K562 (cell line): ENCODE results near the gene WDR46. TPM values are rescaled to one million over a fixed set of nuclear protein-coding genes. Genes with fewer than 3 reads are reported as not detected.

ENCODE experiments used
- CXXC5 ChIP-seq: fragments of 250-450 bp; sonication (Bioruptor Pico); IDR thresholded peaks from 2 replicates; pipeline ENCODE4 v1.8.0; 2022; ENCODE audit warnings: inconsistent platforms, mild to moderate bottlenecking, moderate library complexity
- DNMT1 ChIP-seq: fragments of 450-650 bp; IDR thresholded peaks from 2 replicates; pipeline ENCODE4 v1.6.1; 2016; ENCODE audit warnings: antibody characterized with exemption, mild to moderate bottlenecking
- ETV1 ChIP-seq: fragments of 450-650 bp; conservative IDR thresholded peaks from 2 replicates; pipeline ENCODE4 v1.6.1; 2016; ENCODE audit warnings: missing genetic modification characterization, control low read depth, low read depth, missing compliant biosample characterization
- HBP1 ChIP-seq: fragments of 450-650 bp; formaldehyde crosslinking; IDR thresholded peaks from 2 replicates; pipeline ENCODE4 v1.4.0; 2022; ENCODE audit warnings: missing genetic modification characterization
- HNRNPL ChIP-seq: fragments of 200-400 bp; formaldehyde crosslinking; IDR thresholded peaks from 2 replicates; pipeline ENCODE4 v1.6.1; 2017; ENCODE audit warnings: low read depth, mild to moderate bottlenecking, low read length
- HOMEZ ChIP-seq: fragments of 250-450 bp; sonication (Bioruptor Pico); IDR thresholded peaks from 2 replicates; pipeline ENCODE4 v1.4.0; 2020; ENCODE audit warnings: mild to moderate bottlenecking, moderate library complexity
- MBD2 ChIP-seq: sonication (generic); IDR thresholded peaks from 2 replicates; pipeline ENCODE4 v1.6.1; 2016; ENCODE audit warnings: low read depth, borderline replicate concordance
- POLR2A ChIP-seq: fragments of 450-650 bp; conservative IDR thresholded peaks from 2 replicates; pipeline ENCODE4 v1.6.1; 2016
- ZBTB5 ChIP-seq: fragments of 450-650 bp; IDR thresholded peaks from 2 replicates; pipeline ENCODE4 v1.6.1; 2017; ENCODE audit warnings: antibody characterized with exemption
- ZNF263 ChIP-seq: sonication (generic); formaldehyde crosslinking; IDR thresholded peaks from 2 replicates; pipeline ENCODE4 v1.8.0; 2022; ENCODE audit warnings: mild to moderate bottlenecking, missing genetic modification reagents, borderline replicate concordance
- ZNF699 ChIP-seq: fragments of 250-450 bp; sonication (Bioruptor Pico); IDR thresholded peaks from 2 replicates; pipeline ENCODE4 v1.8.0; 2021; ENCODE audit warnings: mild to moderate bottlenecking, moderate library complexity; ENCODE audit not compliant: insufficient replicate concordance
- polyA plus RNA-seq, 8 experiments: library from polyadenylated mRNA; depleted of rRNA in 4 of 8; stranded (reverse) in 5 of 8; unstranded in 3 of 8; fragments of >200 nt; fragmentation: Nextera tagmentation in 2 of 8; fragmentation: Illumina TruSeq in 1 of 8; extraction: Ambion mirVana in 2 of 8; extraction: Trizol in 1 of 8; gene quantifications; 2 replicates each; pipeline versions ENCODE4 v1.2.1 to v1.2.3, GENCODE V29; 2011 to 2014; ENCODE audit warnings: inconsistent platforms in 1 of 8, missing spikeins in 1 of 8
- total RNA-seq, 7 experiments: library from RNA; depleted of rRNA in 6 of 7; stranded (reverse); fragments of >200 nt in 6 of 7; fragmentation: Illumina TruSeq in 2 of 7; extraction: Trizol in 2 of 7; gene quantifications; 2 replicates each; pipeline versions ENCODE4 v1.2.1 to v1.2.3, GENCODE V29; 2011 to 2021; ENCODE audit warnings: low replicate concordance in 1 of 7
- TF ChIP-seq, protein P1 (sequence below), 2 experiments: fragments of 450-650 bp in 1 of 2; sonication (generic) in 1 of 2; formaldehyde crosslinking in 1 of 2; IDR thresholded peaks; 2 replicates each; pipeline versions ENCODE4 v1.7.1 to v1.9.0; 2016 to 2022; ENCODE audit warnings: inconsistent platforms in 1 of 2, mild to moderate bottlenecking in 1 of 2, missing genetic modification reagents in 1 of 2

WDR46 gene
- total and polyA plus RNA-seq, 9 of the 15 experiments (the other 6 are each of a cell fraction or from before 2014, with no cell fraction given) = 8.9 to 146 (median 93.1) TPM

DNA sequence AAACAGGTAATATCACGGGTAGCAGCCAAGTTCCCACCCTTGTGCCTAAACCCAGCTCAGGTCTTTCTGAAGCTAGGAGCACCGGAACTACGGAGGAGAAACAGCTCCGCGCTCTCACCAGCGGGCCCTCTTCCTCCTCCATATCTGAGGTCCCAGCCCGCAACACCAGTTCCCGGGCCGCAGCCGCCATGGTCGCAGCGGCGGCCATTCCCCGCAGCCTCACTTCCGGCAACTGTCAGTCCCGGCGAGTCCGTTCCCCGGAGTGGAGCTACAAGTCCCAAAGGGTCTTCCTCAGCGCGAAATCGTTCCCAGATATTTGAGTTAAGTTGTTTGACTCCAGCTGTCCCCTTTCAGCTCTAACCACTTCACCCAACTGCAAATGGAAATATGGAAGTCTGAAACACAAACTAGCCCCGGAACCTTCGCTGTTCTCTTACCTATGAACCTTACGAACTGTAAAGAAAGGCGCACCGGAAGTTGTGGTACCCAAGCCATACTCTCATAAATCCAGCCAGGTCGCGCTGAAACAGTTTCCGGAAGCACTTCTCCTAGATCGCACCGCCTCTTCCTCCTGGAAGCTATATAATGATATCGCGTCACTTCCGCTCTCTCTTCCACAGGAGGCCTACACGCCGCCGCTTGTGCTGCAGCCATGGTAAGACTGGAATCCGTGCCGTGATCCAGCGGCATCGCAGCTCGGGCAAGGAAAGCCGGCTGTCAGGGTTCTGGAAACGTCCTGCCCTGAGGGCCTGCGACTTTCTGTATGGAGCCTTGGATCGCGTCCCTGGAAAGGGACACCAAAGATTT lies 17.4 kb downstream of the WDR46 start, which contains the start of the genes RPS18 and VPS52 (continued):
- TF ChIP-seq, protein P1, sequence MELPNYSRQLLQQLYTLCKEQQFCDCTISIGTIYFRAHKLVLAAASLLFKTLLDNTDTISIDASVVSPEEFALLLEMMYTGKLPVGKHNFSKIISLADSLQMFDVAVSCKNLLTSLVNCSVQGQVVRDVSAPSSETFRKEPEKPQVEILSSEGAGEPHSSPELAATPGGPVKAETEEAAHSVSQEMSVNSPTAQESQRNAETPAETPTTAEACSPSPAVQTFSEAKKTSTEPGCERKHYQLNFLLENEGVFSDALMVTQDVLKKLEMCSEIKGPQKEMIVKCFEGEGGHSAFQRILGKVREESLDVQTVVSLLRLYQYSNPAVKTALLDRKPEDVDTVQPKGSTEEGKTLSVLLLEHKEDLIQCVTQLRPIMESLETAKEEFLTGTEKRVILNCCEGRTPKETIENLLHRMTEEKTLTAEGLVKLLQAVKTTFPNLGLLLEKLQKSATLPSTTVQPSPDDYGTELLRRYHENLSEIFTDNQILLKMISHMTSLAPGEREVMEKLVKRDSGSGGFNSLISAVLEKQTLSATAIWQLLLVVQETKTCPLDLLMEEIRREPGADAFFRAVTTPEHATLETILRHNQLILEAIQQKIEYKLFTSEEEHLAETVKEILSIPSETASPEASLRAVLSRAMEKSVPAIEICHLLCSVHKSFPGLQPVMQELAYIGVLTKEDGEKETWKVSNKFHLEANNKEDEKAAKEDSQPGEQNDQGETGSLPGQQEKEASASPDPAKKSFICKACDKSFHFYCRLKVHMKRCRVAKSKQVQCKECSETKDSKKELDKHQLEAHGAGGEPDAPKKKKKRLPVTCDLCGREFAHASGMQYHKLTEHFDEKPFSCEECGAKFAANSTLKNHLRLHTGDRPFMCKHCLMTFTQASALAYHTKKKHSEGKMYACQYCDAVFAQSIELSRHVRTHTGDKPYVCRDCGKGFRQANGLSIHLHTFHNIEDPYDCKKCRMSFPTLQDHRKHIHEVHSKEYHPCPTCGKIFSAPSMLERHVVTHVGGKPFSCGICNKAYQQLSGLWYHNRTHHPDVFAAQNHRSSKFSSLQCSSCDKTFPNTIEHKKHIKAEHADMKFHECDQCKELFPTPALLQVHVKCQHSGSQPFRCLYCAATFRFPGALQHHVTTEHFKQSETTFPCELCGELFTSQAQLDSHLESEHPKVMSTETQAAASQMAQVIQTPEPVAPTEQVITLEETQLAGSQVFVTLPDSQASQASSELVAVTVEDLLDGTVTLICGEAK (IDR thresholded peaks at IDR 0.05) = peak; percentile 100
- TF ChIP-seq, protein P1 (CRISPR knock-in tag; IDR thresholded peaks at IDR 0.05) = no peak
- TF ChIP-seq HNRNPL = no peak
- TF ChIP-seq ZNF263 (CRISPR knock-in tag) = peak; percentile 62; the same call in 1 of the 2 replicates
- TF ChIP-seq POLR2A = peak; percentile 100
- 0 out of 2 replicates have a peak, but pooled peaks have one; percentile 25 for TF ChIP-seq DNMT1
- peak; percentile 86 for TF ChIP-seq CXXC5 (CRISPR knock-in tag)
- no peak for TF ChIP-seq ZNF699 (CRISPR knock-in tag)
- TF ChIP-seq ETV1 (tag) = peak; percentile 94
- TF ChIP-seq ZBTB5 = no peak
- TF ChIP-seq HBP1 (CRISPR knock-in tag) = peak; percentile 87; the same call in 1 of the 2 replicates
- TF ChIP-seq MBD2 = peak; percentile 92
- TF ChIP-seq HOMEZ (CRISPR knock-in tag) = 0 out of 2 replicates have a peak, but pooled peaks have one; percentile 52
